Pancreas (tissue), 10 donors: Measurements from ENCODE around the gene PGAP6. TPM values are rescaled to one million over a fixed set of nuclear protein-coding genes. Genes with fewer than 3 reads are reported as not detected.
"Not testable (repeated sequence)": the region's sequence is repeated elsewhere in the genome, so short reads cannot be mapped to it uniquely, and the experiment has no call there.

Source experiments
- ATAC-seq, 4 donors: fragments of 200-7000 bp; cut with Tn5 transposase; one replicate each; pipeline versions ENCODE4 v1.8.0 to v1.9.1; 2020; ENCODE audit warnings: mild to moderate bottlenecking in 4 of 4, moderate library complexity in 4 of 4
- DNase-seq, 6 donors: peaks; one replicate each; pipeline ENCODE4 v3.0.0-alpha.2; 2020
- FAIRE-seq: peaks from 2 replicates; lab custom pipeline; 2012; peaks lifted over from hg19 to GRCh38; lab: Jason Lieb, UNC
- H3K27ac ChIP-seq, 4 donors: fragments of 200-600 bp; sonication (generic); 1 replicate in 3 of 4; 2 replicates in 1 of 4; pipeline versions ENCODE4 v1.5.0 to v1.8.0; 2020
- H3K27me3 ChIP-seq, 4 donors: fragments of 200-600 bp; one replicate each; pipeline ENCODE4 v1.8.0; 2021
- H3K36me3 ChIP-seq, 3 donors: fragments of 200-600 bp; sonication (generic) in 1 of 3; one replicate each; pipeline versions ENCODE4 v1.5.0 to v1.8.0; 2020 to 2021
- H3K4me1 ChIP-seq, 3 donors: fragments of 200-600 bp; one replicate each; pipeline ENCODE4 v1.8.0; 2021
- H3K4me3 ChIP-seq, 4 donors: fragments of 200-600 bp; sonication (generic) in 2 of 4; one replicate each; pipeline versions ENCODE4 v1.5.0 to v1.8.0; 2020 to 2021
- H3K9me3 ChIP-seq, 4 donors: fragments of 200-600 bp; one replicate each; pipeline ENCODE4 v1.8.0; 2021
- CTCF ChIP-seq, 4 donors: fragments of 200-600 bp; sonication (generic) in 3 of 4; IDR thresholded peaks; one replicate each; pipeline versions ENCODE4 v1.5.0 to v1.8.0; 2021; ENCODE audit warnings: antibody characterized with exemption in 4 of 4
- WGBS, 2 donors: extraction: QIAGEN DNeasy Blood & Tissue Kit; methylation state at CpG; one replicate each; pipeline ENCODE4 v1.1.7; 2013; 5-methylcytosine and 5-hydroxymethylcytosine counted together
- intact Hi-C, 3 donors: fragments of 100-400 bp; cut with DNase I; formaldehyde crosslinking; loops; one replicate each; pipeline versions ENCODE4 v1.11.1 to v1.14.2; 2022
- polyA plus RNA-seq, 2 donors: library from polyadenylated mRNA; stranded (reverse); fragments of 200-250 nt; gene quantifications; one replicate each; pipeline ENCODE4 v1.2.3, GENCODE V29; 2013
- total RNA-seq, 6 donors: library from RNA; stranded (reverse); fragmentation: NEBNext Ultra II Directional in 4 of 6; extraction: Animal tissue kit (Norgen Biotek cat#: 25700) in 4 of 6; gene quantifications; one replicate each; pipeline versions ENCODE4 v1.2.1 to v1.2.4, GENCODE V29; 2021 to 2023
- donor health status: healthy with polysubstance abuse.
- donor health status: DM: no; HTN: no; CAD: no; lungs with moderate emphysema.
- donor health status: DM: no; HTN: no; CAD: no.
- donor health status: control.
- donor health status: control.
- donor health status: Bipolar disorder and iron deficiency.
- donor health status: DM: yes; HTN: yes; CAD: no.
- donor health status: DM: no; HTN: no; CAD: no.
- donor health status: DM: no; HTN: no; CAD: no.
- donor health status: DM: yes; HTN: yes; CAD: no.

Gene PGAP6
- total and polyA plus RNA-seq, 8 donors: 53.1 to 88.5 (median 61.5) TPM

GRCh38 chr16:392450-393030 lies 10.8 kb upstream of the PGAP6 start:
- no peak for TF ChIP-seq CTCF (IDR thresholded peaks at IDR 0.05)
- no peak for ATAC-seq
- 93 to 98% methylated on average over 7 of the region's 7 CpGs for WGBS, 2 donors
- DNase-seq: peak in 1 of 6 donors; percentile 4
- Histone ChIP-seq H3K36me3 (no peaks in the 10 kb centered on the region), H3K4me1 (peaks cover 0 to 4% (median 4%) of the 10 kb centered on the region in 3 donors), H3K27ac (no peak overlapping the region), H3K9me3 (no peaks in the 10 kb centered on the region), H3K4me3 (no peak overlapping the region), H3K27me3 (no peaks in the 10 kb centered on the region)
- no peak for FAIRE-seq
- intact Hi-C loops: no loop called here

GRCh38 chr16:391885-392335 lies 10.1 kb upstream of the PGAP6 start:
- Histone ChIP-seq H3K36me3 (no peaks in the 10 kb centered on the region), H3K27me3 (no peaks in the 10 kb centered on the region), H3K27ac (no peak overlapping the region), H3K4me3 (no peak overlapping the region), H3K4me1 (peaks cover 0 to 4% (median 4%) of the 10 kb centered on the region in 3 donors), H3K9me3 (no peaks in the 10 kb centered on the region)
- DNase-seq (peak in 4 of 6 donors; percentile 32 to 75 (median 64)), ATAC-seq (peak; percentile 57 to 81 (median 74)), FAIRE-seq (no peak)
- intact Hi-C loops: no loop called here
- peak; percentile 22 to 51 (median 39) for TF ChIP-seq CTCF (IDR thresholded peaks at IDR 0.05)
- 74 to 79% methylated on average over 7 of the region's 7 CpGs for WGBS, 2 donors

DNA sequence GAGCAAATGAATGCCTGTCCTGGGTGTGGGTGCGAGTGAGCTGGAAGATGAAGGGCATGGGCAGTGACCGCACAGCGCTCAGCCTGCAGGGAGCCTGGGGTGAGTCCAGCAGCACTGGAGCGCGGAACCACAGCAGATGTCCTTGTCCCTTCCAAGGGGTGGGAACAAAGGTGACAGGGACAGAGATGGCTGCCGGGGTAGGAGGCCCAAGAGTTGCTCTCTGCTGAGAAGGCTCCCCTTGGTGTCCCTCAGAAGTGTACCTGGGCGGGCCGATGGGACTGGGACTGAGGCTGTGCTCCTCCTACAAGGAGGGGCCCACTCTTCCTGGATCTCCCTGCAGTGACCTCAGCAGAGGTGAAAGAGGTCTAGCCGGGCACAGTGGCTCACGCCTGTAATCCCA lies 7.6 kb upstream of the PGAP6 start:
- DNase-seq: no peak
- no peak for TF ChIP-seq CTCF (IDR thresholded peaks at IDR 0.05)
- Histone ChIP-seq H3K36me3 (no peaks in the 10 kb centered on the region), H3K4me3 (no peak overlapping the region), H3K4me1 (peaks cover 0 to 4% (median 4%) of the 10 kb centered on the region in 3 donors), H3K9me3 (no peaks in the 10 kb centered on the region), H3K27ac (no peak overlapping the region), H3K27me3 (no peaks in the 10 kb centered on the region)
- intact Hi-C loops: loop anchor here in 1 of 3 donors (10.0 kb wide), 1 partner anchor 265 kb away; no protein-coding TSS in a partner anchor
- 70 to 80% methylated on average over 10 of the region's 10 CpGs for WGBS, 2 donors
- no peak for ATAC-seq
- no peak for FAIRE-seq

GRCh38 chr16:387761-388666 lies 6.2 kb upstream of the PGAP6 start:
- peak overlapping the region in 1 of 4 donors; percentile 7 for H3K4me3 ChIP-seq
- H3K4me1 ChIP-seq: peaks cover 4 to 11% (median 5%) of the 10 kb centered on the region in 3 donors
- DNase-seq, H3K27ac ChIP-seq, H3K36me3 ChIP-seq, H3K9me3 ChIP-seq, FAIRE-seq, H3K27me3 ChIP-seq, ATAC-seq: not testable (repeated sequence)
- WGBS, 2 donors: 15 to 18% methylated on average over 20 of the region's 20 CpGs
- intact Hi-C loops: loop anchor here in 1 of 3 donors (10.0 kb wide), 1 partner anchor 267 kb away; no protein-coding TSS in a partner anchor

DNA sequence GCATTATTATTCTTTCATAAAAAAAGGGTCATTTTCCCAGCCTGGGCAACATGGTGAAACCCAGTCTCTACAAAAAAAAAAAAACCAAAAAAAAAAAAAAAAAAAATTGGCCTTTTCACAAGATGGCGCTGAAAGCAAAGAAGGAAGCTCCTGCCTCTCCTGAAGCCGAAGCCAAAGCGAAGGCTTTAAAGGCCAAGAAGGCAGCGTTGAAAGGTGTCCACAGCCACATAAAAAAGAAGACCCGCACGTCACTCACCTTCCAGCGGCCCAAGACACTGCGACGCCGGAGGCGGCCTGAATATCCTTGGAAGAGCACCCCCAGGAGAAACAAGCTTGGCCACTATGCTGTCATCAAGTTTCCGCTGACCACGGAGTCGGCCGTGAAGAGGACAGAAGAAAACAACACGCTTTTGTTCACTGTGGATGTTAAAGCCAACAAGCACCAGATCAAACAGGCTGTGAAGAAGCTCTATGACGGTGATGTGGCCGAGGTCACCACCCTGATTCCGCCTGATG lies 4.9 kb upstream of the PGAP6 start:
- TF ChIP-seq CTCF (IDR thresholded peaks at IDR 0.05): no peak
- intact Hi-C loops: loop anchor here in 1 of 3 donors (10.0 kb wide), 1 partner anchor 268 kb away; no protein-coding TSS in a partner anchor
- DNase-seq: no peak
- H3K4me3 ChIP-seq: no peak overlapping the region
- H3K27ac ChIP-seq: no peak overlapping the region
- ATAC-seq: no peak
- no peaks in the 10 kb centered on the region for H3K9me3 ChIP-seq
- H3K27me3 ChIP-seq: no peaks in the 10 kb centered on the region
- no peak for FAIRE-seq
- 83 to 84% methylated on average over 19 of the region's 19 CpGs for WGBS, 2 donors
- no peaks in the 10 kb centered on the region for H3K36me3 ChIP-seq
- H3K4me1 ChIP-seq: peaks cover 4 to 11% (median 5%) of the 10 kb centered on the region in 3 donors
